HG03097 (cell line): ENCODE results near the gene CDH4.

Source experiments
- ATAC-seq: cut with Tn5 transposase; IDR thresholded peaks from one replicate; pipeline ENCODE4 v1.9.1; 2021; ENCODE audit not compliant: unreplicated experiment, low FRiP score

Gene CDH4

GRCh38 chr20:61584851-61585250 is 332.8 kb downstream of the CDH4 start:
- ATAC-seq = no peak

- no peak for ATAC-seq
These were observed 333.7 kb downstream of the CDH4 start for GRCh38 chr20:61585764-61586163.

- no peak for ATAC-seq
These were observed 335.0 kb downstream of the CDH4 start for GRCh38 chr20:61587036-61587435.

- no peak for ATAC-seq
These were observed 335.7 kb downstream of the CDH4 start for GRCh38 chr20:61587681-61588289.

- no peak for ATAC-seq
These were observed 336.6 kb downstream of the CDH4 start for GRCh38 chr20:61588411-61589385.

GRCh38 chr20:61590236-61590635 is 338.2 kb downstream of the CDH4 start:
- no peak for ATAC-seq

- no peak for ATAC-seq
These were observed 341.5 kb downstream of the CDH4 start for GRCh38 chr20:61593516-61593915.

GRCh38 chr20:61594198-61594597 is 342.1 kb downstream of the CDH4 start:
- ATAC-seq = no peak

GRCh38 chr20:61595216-61595615 is 343.2 kb downstream of the CDH4 start:
- ATAC-seq = no peak

GRCh38 chr20:61596687-61597330 is 344.7 kb downstream of the CDH4 start:
- ATAC-seq = no peak

- no peak for ATAC-seq
These were observed 345.9 kb downstream of the CDH4 start for GRCh38 chr20:61597996-61598395.

GRCh38 chr20:61598586-61598985 is 346.5 kb downstream of the CDH4 start:
- ATAC-seq = no peak

GRCh38 chr20:61599061-61599531 is 347.0 kb downstream of the CDH4 start:
- no peak for ATAC-seq

- ATAC-seq = no peak
These were observed 347.5 kb downstream of the CDH4 start for GRCh38 chr20:61599541-61599992.

GRCh38 chr20:61600016-61600415 is 348.0 kb downstream of the CDH4 start:
- ATAC-seq = no peak

GRCh38 chr20:61601361-61601760 is 349.3 kb downstream of the CDH4 start:
- ATAC-seq = no peak

GRCh38 chr20:61601853-61602252 is 349.8 kb downstream of the CDH4 start:
- no peak for ATAC-seq

- ATAC-seq = no peak
These were observed 351.7 kb downstream of the CDH4 start for GRCh38 chr20:61603715-61604114.

GRCh38 chr20:61604549-61604948 is 352.5 kb downstream of the CDH4 start:
- no peak for ATAC-seq

GRCh38 chr20:61605283-61605682 is 353.2 kb downstream of the CDH4 start:
- ATAC-seq = no peak

- ATAC-seq = no peak
These were observed 353.9 kb downstream of the CDH4 start for GRCh38 chr20:61605862-61606557.
